ENCODE data around the gene AFAP1L2. TPM values are rescaled to one million over a fixed set of nuclear protein-coding genes. Genes with fewer than 3 reads are reported as not detected.

AFAP1L2 gene
- total RNA-seq, 4 donors from 2014 or later, result 28.4 to 86.6 (median 48.6) TPM

GRCh38 chr10:114431414-114432135, 27.3 kb upstream of the AFAP1L2 start:
- Histone ChIP-seq H3K4me1 (no peaks in the 10 kb centered on the region), H3K27me3 (no peaks in the 10 kb centered on the region), H3K4me3 (no peak overlapping the region), H3K9me3 (no peaks in the 10 kb centered on the region), H3K36me3 (no peaks in the 10 kb centered on the region), H3K27ac (no peak overlapping the region)
- TF ChIP-seq POLR2A (IDR thresholded peaks at IDR 0.05) (no peak), CTCF (IDR thresholded peaks at IDR 0.05) (no peak)
- DNase-seq, result no peak
- intact Hi-C loops (cut with DNase I; ENCODE audit: low total_unique reads), result loop anchor here (10.0 kb wide), 1 partner anchor 127 kb away; no protein-coding TSS in a partner anchor

GRCh38 chr10:114430688-114431413, 26.5 kb upstream of the AFAP1L2 start:
- TF ChIP-seq POLR2A (IDR thresholded peaks at IDR 0.05) (no peak), CTCF (IDR thresholded peaks at IDR 0.05) (no peak)
- no peaks in the 10 kb centered on the region for H3K4me1 ChIP-seq
- no peak overlapping the region for H3K27ac ChIP-seq
- H3K36me3 ChIP-seq, result no peaks in the 10 kb centered on the region
- H3K27me3 ChIP-seq, result no peaks in the 10 kb centered on the region
- no peak for DNase-seq
- H3K4me3 ChIP-seq, result no peak overlapping the region
- intact Hi-C loops (cut with DNase I; ENCODE audit: low total_unique reads), result loop anchor here (10.0 kb wide), 1 partner anchor 126 kb away; no protein-coding TSS in a partner anchor
- no peaks in the 10 kb centered on the region for H3K9me3 ChIP-seq

- no peaks in the 10 kb centered on the region for H3K4me1 ChIP-seq
- no peaks in the 10 kb centered on the region for H3K9me3 ChIP-seq
- H3K4me3 ChIP-seq, result no peak overlapping the region
- intact Hi-C loops (cut with DNase I; ENCODE audit: low total_unique reads), result loop anchor here (10.0 kb wide), 1 partner anchor 125 kb away; no protein-coding TSS in a partner anchor
- H3K36me3 ChIP-seq, result no peaks in the 10 kb centered on the region
- H3K27ac ChIP-seq, result no peak overlapping the region
- no peak for TF ChIP-seq CTCF (IDR thresholded peaks at IDR 0.05)
- no peak for TF ChIP-seq POLR2A (IDR thresholded peaks at IDR 0.05)
- no peaks in the 10 kb centered on the region for H3K27me3 ChIP-seq
- no peak for DNase-seq
These were observed 25.5 kb upstream of the AFAP1L2 start for GRCh38 chr10:114429581-114430335.

GRCh38 chr10:114427124-114427852, 23.0 kb upstream of the AFAP1L2 start:
- DNase-seq, result no peak
- no peak overlapping the region for H3K4me3 ChIP-seq
- H3K4me1 ChIP-seq, result no peaks in the 10 kb centered on the region
- TF ChIP-seq CTCF (IDR thresholded peaks at IDR 0.05) (peak in 3 of 4 experiments; percentile 6 to 17 (median 13)), POLR2A (IDR thresholded peaks at IDR 0.05) (no peak)
- H3K27ac ChIP-seq, result peak overlapping the region; percentile 15 to 64
- intact Hi-C loops (cut with DNase I; ENCODE audit: low total_unique reads), result no loop called here
- no peaks in the 10 kb centered on the region for H3K9me3 ChIP-seq
- no peaks in the 10 kb centered on the region for H3K27me3 ChIP-seq
- H3K36me3 ChIP-seq, result no peaks in the 10 kb centered on the region
